ENCODE measurements around the gene CMTM4.

The CMTM4 gene

DNA sequence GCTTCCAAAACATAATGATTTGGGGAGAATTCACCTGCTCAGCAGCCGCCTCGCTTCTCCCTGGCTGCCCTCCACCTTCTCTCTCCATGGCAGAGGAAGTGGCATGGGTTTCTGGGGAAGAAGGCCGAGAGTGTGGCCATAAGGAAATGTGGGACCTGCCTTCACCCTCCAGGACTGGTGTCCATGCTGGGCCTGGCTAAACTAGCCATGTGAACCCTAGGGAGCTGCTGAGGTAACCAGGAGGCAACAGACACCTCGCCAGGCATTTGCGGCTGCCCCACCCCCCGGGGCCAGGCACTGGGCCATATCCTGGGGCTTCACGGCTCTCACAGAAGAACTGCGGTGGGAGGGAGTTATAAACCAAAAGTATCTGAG, 9.9 kb upstream of the CMTM4 start:
- Histone ChIP-seq H3K27me3 (ENCODE audit: control insufficient read depth in 1 of 2, insufficient read depth in 2 of 2, low read length in 2 of 2) (no peaks in the 10 kb centered on the region), H3K27ac (ENCODE audit: low read depth, low read length) (peak overlapping the region; percentile 53), H3K9ac (ENCODE audit: low read depth in 1 of 2, low read length in 2 of 2) (no peak overlapping the region), H3K36me3 (ENCODE audit: control insufficient read depth in 1 of 2, insufficient read depth in 2 of 2, low read length in 2 of 2) (no peaks in the 10 kb centered on the region), H3K9me3 (ENCODE audit: control insufficient read depth in 1 of 2, low read length in 2 of 2) (no peaks in the 10 kb centered on the region), H3K4me1 (ENCODE audit: control insufficient read depth in 1 of 2, insufficient read depth in 2 of 2, low read length in 2 of 2) (peaks cover 7 to 12% of the 10 kb centered on the region in 2 donors), H3K4me3 (ENCODE audit: low read depth in 1 of 2, low read length in 2 of 2) (peak overlapping the region in 1 of 2 donors; percentile 3)

DNA sequence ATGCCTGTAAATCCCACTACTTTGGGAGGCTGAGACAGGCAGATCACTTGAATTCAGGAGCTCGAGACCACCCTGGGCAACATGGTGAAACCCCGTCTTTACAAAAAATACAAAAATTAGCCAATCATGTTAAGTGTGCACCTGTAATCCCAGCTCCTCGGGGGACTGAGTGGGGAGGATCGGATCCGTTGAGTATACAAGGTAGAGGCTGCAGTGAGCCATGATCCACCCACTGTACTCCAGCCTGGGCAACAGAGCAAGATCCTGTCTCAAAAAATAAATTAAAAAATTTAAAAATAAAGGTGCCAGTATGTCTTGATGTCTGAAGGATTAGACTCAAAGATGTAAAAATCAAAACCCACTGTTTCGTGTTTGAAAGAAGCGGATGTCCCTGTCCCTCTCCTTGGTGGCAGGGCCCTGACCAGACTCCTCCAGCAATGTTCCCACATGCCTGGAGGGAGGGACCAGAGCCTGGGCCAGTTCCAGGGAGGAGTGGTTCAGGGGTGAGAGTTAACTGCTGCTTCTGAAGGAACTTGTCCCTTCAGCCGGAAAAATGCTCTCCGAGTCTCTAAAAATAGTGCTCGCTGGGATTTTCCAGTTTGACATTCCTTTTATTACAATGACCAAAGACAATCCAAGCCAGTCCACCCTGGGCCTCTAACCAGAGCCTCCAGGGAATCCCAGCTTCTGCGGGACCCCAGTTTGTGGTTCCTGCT, 9.4 kb upstream of the CMTM4 start:
- Histone ChIP-seq H3K4me3 (ENCODE audit: low read depth in 1 of 2, low read length in 2 of 2) (peak overlapping the region in 1 of 2 donors; percentile 3), H3K9me3 (ENCODE audit: control insufficient read depth in 1 of 2, low read length in 2 of 2) (no peaks in the 10 kb centered on the region), H3K27ac (ENCODE audit: low read depth, low read length) (no peak overlapping the region), H3K4me1 (ENCODE audit: control insufficient read depth in 1 of 2, insufficient read depth in 2 of 2, low read length in 2 of 2) (peaks cover 7 to 12% of the 10 kb centered on the region in 2 donors), H3K36me3 (ENCODE audit: control insufficient read depth in 1 of 2, insufficient read depth in 2 of 2, low read length in 2 of 2) (no peaks in the 10 kb centered on the region), H3K9ac (ENCODE audit: low read depth in 1 of 2, low read length in 2 of 2) (no peak overlapping the region), H3K27me3 (ENCODE audit: control insufficient read depth in 1 of 2, insufficient read depth in 2 of 2, low read length in 2 of 2) (no peaks in the 10 kb centered on the region)

DNA sequence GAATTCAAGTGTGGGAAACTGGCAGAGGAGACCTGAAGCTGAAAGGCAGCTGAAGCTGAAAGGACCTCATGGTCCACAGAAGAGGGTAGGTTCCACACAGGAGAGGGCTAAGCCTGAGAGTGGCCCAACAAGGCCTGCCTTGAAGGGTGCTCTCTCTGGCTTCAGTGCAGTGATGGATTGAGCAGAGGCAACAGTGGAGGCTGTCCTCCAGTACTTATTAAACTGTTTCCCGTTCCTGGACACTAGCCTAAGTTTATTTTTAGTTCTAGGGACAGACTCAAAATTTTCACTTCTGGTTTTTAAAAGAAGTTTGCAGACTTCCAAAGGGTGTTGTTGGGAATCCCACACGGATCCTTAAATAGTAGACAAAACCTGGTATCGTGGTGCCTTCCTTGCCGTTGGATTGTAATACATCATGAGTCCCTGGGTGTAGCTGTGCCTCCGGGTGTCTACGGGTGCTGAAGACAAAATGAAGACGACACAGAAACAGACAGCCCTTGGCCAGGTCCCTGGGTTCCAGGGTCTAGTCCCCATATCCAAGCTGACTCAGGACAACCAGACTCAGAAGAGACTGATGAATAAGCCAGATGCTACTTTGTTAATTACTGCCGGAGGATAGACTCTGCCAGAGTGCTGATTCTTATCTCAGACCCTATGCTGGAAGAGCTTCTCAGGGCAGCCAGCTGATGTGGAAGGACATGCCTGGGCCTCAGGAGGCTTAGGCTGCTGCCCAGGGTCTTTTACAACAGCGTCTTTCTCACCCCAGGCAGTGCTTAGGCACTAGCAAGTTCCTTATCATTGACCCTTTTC, 7.1 kb upstream of the CMTM4 start:
- no peak overlapping the region for H3K27ac ChIP-seq (ENCODE audit: low read depth, low read length)
- H3K9me3 ChIP-seq (ENCODE audit: control insufficient read depth in 1 of 2, low read length in 2 of 2): no peaks in the 10 kb centered on the region
- H3K27me3 ChIP-seq (ENCODE audit: control insufficient read depth in 1 of 2, insufficient read depth in 2 of 2, low read length in 2 of 2): no peaks in the 10 kb centered on the region
- H3K36me3 ChIP-seq (ENCODE audit: control insufficient read depth in 1 of 2, insufficient read depth in 2 of 2, low read length in 2 of 2): no peaks in the 10 kb centered on the region
- peaks cover 7 to 12% of the 10 kb centered on the region in 2 donors for H3K4me1 ChIP-seq (ENCODE audit: control insufficient read depth in 1 of 2, insufficient read depth in 2 of 2, low read length in 2 of 2)
- no peak overlapping the region for H3K9ac ChIP-seq (ENCODE audit: low read depth in 1 of 2, low read length in 2 of 2)
- H3K4me3 ChIP-seq (ENCODE audit: low read depth in 1 of 2, low read length in 2 of 2): no peak overlapping the region

DNA sequence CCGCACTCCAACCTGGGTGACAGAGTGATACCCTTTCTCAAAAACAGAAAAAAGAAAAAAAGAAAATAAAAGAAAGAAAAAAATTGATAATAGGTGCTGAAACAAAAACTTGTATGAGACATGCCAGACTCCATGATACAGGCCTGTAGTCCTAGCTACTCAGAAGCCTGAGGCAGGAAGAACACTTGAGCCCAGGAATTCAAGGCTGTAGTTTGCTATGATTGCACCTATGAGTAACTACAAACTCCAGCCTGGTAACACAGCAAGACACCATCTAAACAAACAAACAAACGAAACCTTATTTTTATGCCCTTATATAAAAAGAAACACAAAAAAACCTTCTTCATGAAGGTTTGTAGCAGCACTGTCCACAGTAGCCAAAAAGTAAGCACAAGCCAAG, 5.0 kb upstream of the CMTM4 start:
- Histone ChIP-seq H3K9ac (ENCODE audit: low read depth in 1 of 2, low read length in 2 of 2) (no peak overlapping the region), H3K4me3 (ENCODE audit: low read depth in 1 of 2, low read length in 2 of 2) (no peak overlapping the region), H3K27me3 (ENCODE audit: control insufficient read depth in 1 of 2, insufficient read depth in 2 of 2, low read length in 2 of 2) (no peaks in the 10 kb centered on the region), H3K27ac (ENCODE audit: low read depth, low read length) (no peak overlapping the region), H3K9me3 (ENCODE audit: control insufficient read depth in 1 of 2, low read length in 2 of 2) (no peaks in the 10 kb centered on the region), H3K36me3 (ENCODE audit: control insufficient read depth in 1 of 2, insufficient read depth in 2 of 2, low read length in 2 of 2) (no peaks in the 10 kb centered on the region), H3K4me1 (ENCODE audit: control insufficient read depth in 1 of 2, insufficient read depth in 2 of 2, low read length in 2 of 2) (peaks cover 5 to 13% of the 10 kb centered on the region in 2 donors)

DNA sequence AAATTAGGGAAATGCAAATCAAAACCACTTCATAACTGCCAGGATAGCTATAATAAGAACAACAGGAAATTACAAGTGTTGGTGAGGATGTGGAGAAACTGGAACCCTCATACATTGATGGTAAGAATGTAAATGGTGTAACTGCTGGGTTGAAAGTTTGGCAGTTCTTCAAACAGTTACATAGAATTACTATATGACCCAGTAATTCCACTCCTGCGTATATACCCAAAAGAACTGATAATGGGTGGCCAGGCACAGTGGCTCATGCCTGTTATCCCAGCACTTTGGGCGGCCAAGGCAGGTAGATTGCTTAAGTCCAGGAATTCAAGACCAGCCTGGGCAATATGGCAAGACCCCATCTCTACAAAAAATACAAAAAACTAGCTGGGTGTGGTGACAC, 4.5 kb upstream of the CMTM4 start:
- H3K9ac ChIP-seq (ENCODE audit: low read depth in 1 of 2, low read length in 2 of 2): no peak overlapping the region
- no peak overlapping the region for H3K27ac ChIP-seq (ENCODE audit: low read depth, low read length)
- no peaks in the 10 kb centered on the region for H3K36me3 ChIP-seq (ENCODE audit: control insufficient read depth in 1 of 2, insufficient read depth in 2 of 2, low read length in 2 of 2)
- peaks cover under 1 to 9% of the 10 kb centered on the region in 2 donors for H3K4me1 ChIP-seq (ENCODE audit: control insufficient read depth in 1 of 2, insufficient read depth in 2 of 2, low read length in 2 of 2)
- no peak overlapping the region for H3K4me3 ChIP-seq (ENCODE audit: low read depth in 1 of 2, low read length in 2 of 2)
- no peaks in the 10 kb centered on the region for H3K27me3 ChIP-seq (ENCODE audit: control insufficient read depth in 1 of 2, insufficient read depth in 2 of 2, low read length in 2 of 2)
- H3K9me3 ChIP-seq (ENCODE audit: control insufficient read depth in 1 of 2, low read length in 2 of 2): no peaks in the 10 kb centered on the region

DNA sequence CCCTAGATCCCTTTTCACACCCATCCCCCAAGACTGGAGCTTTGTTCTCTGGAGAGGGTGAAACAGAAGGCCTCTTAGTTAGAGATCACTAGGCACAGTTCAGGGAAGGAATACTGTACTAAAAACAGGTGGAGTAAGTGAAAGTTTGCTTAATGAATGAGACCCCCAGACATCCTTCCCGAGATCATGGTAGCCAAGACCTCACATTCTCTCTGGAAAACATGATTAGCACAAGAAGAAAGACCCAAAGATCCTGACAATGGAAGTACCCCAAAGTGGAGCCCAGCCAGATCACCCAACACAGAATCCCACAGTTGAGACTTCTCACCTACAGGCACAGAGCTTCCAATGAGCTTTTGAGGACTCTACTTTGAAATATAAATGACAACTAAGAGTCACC, 3.4 kb upstream of the CMTM4 start:
- Histone ChIP-seq H3K9me3 (ENCODE audit: control insufficient read depth in 1 of 2, low read length in 2 of 2) (no peaks in the 10 kb centered on the region), H3K27ac (ENCODE audit: low read depth, low read length) (no peak overlapping the region)

DNA sequence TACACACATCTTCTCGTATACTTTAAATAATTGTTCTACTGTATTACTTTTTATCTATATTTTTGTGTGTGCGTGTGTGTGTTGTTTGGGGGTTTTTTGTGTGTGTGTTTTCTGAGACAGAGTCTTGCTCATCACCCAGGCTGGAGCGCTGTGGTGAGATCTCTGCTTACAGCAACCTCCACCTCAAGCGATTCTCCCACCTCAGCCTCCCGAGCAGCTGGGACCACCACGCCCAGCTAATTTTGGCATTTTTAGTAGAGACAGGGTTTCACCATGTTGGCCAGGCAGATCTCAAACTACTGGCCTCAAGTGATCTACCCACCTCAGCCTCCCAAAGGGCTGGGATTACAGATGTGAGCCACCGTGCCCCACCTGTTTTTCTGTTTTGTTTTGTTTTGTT, 1.5 kb upstream of the CMTM4 start:
- Histone ChIP-seq H3K4me1 (ENCODE audit: control insufficient read depth in 1 of 2, insufficient read depth in 2 of 2, low read length in 2 of 2) (peaks cover 13 to 16% of the 10 kb centered on the region in 2 donors), H3K4me3 (ENCODE audit: low read depth in 1 of 2, low read length in 2 of 2) (no peak overlapping the region), H3K9ac (ENCODE audit: low read depth in 1 of 2, low read length in 2 of 2) (no peak overlapping the region)

More for the DNA sequence above, 3.4 kb upstream of the CMTM4 start:
- Histone ChIP-seq H3K4me1 (ENCODE audit: control insufficient read depth in 1 of 2, insufficient read depth in 2 of 2, low read length in 2 of 2) (peaks cover 9 to 15% of the 10 kb centered on the region in 2 donors), H3K36me3 (ENCODE audit: control insufficient read depth in 1 of 2, insufficient read depth in 2 of 2, low read length in 2 of 2) (no peaks in the 10 kb centered on the region), H3K9ac (ENCODE audit: low read depth in 1 of 2, low read length in 2 of 2) (no peak overlapping the region), H3K27me3 (ENCODE audit: control insufficient read depth in 1 of 2, insufficient read depth in 2 of 2, low read length in 2 of 2) (no peaks in the 10 kb centered on the region), H3K4me3 (ENCODE audit: low read depth in 1 of 2, low read length in 2 of 2) (no peak overlapping the region)

DNA sequence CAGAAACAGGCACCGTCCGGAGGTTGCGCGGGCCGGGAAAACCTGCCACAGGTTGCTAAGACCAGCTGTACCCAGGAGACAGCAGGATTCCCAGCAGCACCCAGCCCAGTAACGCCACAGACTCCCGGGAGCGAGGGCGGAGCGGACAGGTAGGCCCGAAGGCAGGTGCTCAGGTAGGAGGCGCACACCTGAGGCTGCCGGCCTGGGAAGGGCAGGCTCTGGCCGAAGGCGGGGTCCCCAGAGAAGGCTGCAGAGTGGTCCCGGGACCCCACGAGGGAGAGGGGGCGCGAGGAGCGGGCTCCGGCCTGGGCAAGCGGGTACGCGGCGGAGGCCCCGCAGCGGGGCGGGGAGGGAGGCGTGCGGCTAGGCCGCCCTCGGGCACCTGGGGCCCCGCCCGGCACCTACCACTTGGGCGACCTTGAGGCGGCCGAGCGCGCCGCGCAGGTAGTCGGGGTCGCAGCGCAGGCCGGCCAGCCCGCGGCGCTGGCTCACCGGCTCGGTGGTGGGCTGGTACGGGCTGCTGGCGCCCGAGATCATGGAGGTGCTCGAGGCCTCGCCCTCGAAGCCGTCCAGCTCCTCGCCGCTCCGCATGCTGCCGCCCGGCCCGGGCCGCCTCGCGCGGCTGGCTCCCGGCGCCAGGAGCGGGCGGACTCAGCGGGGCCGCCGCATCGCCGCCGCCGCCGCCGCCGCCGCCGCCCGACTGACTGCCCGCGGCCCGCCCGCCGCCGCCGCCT, 441 bp downstream of the CMTM4 start:
- H3K27ac ChIP-seq (ENCODE audit: low read depth, low read length): peak overlapping the region; percentile 72
- peak overlapping the region; percentile 58 to 84 for H3K9ac ChIP-seq (ENCODE audit: low read depth in 1 of 2, low read length in 2 of 2)
- H3K27me3 ChIP-seq (ENCODE audit: control insufficient read depth in 1 of 2, insufficient read depth in 2 of 2, low read length in 2 of 2): no peaks in the 10 kb centered on the region
- no peaks in the 10 kb centered on the region for H3K36me3 ChIP-seq (ENCODE audit: control insufficient read depth in 1 of 2, insufficient read depth in 2 of 2, low read length in 2 of 2)
- peaks cover 20 to 23% of the 10 kb centered on the region in 2 donors for H3K4me1 ChIP-seq (ENCODE audit: control insufficient read depth in 1 of 2, insufficient read depth in 2 of 2, low read length in 2 of 2)
- H3K4me3 ChIP-seq (ENCODE audit: low read depth in 1 of 2, low read length in 2 of 2): peak overlapping the region; percentile 77 to 78
- no peaks in the 10 kb centered on the region for H3K9me3 ChIP-seq (ENCODE audit: control insufficient read depth in 1 of 2, low read length in 2 of 2)

More for the DNA sequence above, 1.5 kb upstream of the CMTM4 start:
- H3K27ac ChIP-seq (ENCODE audit: low read depth, low read length): no peak overlapping the region
- no peaks in the 10 kb centered on the region for H3K9me3 ChIP-seq (ENCODE audit: control insufficient read depth in 1 of 2, low read length in 2 of 2)
- no peaks in the 10 kb centered on the region for H3K36me3 ChIP-seq (ENCODE audit: control insufficient read depth in 1 of 2, insufficient read depth in 2 of 2, low read length in 2 of 2)
- H3K27me3 ChIP-seq (ENCODE audit: control insufficient read depth in 1 of 2, insufficient read depth in 2 of 2, low read length in 2 of 2): no peaks in the 10 kb centered on the region

DNA sequence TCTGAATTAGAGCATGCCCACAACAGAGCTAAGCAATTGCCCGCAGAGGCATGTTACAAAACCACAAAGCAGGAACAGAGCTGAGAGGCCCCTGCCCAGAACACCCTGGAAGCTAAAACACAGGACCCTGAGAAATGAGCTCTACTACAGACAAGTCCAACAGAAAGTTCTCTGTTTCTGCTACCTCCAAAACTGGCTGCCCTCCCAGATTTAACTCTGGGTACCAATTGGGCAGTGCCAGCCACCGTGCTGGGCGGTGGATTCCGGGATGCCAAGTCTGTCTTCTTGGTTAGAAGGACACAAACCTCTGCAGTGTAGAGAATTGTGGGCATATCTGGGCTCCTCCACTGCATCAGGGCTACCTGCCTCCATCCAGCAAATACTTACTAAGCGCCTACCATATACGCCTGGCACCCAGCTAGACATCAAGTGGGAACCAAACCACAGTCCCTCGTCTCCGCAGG, 1.0 kb downstream of the CMTM4 start:
- H3K4me3 ChIP-seq (ENCODE audit: low read depth in 1 of 2, low read length in 2 of 2): peak overlapping the region; percentile 77 to 78
- peak overlapping the region; percentile 58 to 84 for H3K9ac ChIP-seq (ENCODE audit: low read depth in 1 of 2, low read length in 2 of 2)
- H3K27ac ChIP-seq (ENCODE audit: low read depth, low read length): no peak overlapping the region
- no peaks in the 10 kb centered on the region for H3K27me3 ChIP-seq (ENCODE audit: control insufficient read depth in 1 of 2, insufficient read depth in 2 of 2, low read length in 2 of 2)
- no peaks in the 10 kb centered on the region for H3K36me3 ChIP-seq (ENCODE audit: control insufficient read depth in 1 of 2, insufficient read depth in 2 of 2, low read length in 2 of 2)
- H3K9me3 ChIP-seq (ENCODE audit: control insufficient read depth in 1 of 2, low read length in 2 of 2): no peaks in the 10 kb centered on the region
- H3K4me1 ChIP-seq (ENCODE audit: control insufficient read depth in 1 of 2, insufficient read depth in 2 of 2, low read length in 2 of 2): peaks cover 20 to 26% of the 10 kb centered on the region in 2 donors

DNA sequence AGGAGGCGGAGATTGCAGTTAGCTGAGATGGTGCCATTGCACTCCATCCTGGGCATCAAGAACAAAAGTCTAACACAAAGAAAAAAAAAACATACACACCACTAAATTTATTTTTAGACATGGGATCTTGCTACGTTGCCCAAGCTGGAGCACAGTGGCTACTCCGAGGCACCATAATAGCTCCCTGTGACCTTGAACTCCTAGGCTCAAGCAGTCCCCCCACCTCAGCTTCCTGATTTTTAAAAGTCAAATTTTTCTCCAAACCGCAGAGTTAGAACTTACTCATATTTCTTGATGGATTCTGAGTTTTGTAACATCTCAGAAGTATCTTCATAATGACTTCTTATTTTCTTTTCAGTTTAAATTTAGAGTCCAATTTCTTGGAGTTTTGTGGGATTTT, 3.4 kb downstream of the CMTM4 start:
- H3K27me3 ChIP-seq (ENCODE audit: control insufficient read depth in 1 of 2, insufficient read depth in 2 of 2, low read length in 2 of 2): no peaks in the 10 kb centered on the region
- H3K27ac ChIP-seq (ENCODE audit: low read depth, low read length): no peak overlapping the region
- H3K4me1 ChIP-seq (ENCODE audit: control insufficient read depth in 1 of 2, insufficient read depth in 2 of 2, low read length in 2 of 2): peaks cover 26 to 29% of the 10 kb centered on the region in 2 donors
- H3K4me3 ChIP-seq (ENCODE audit: low read depth in 1 of 2, low read length in 2 of 2): no peak overlapping the region
- H3K36me3 ChIP-seq (ENCODE audit: control insufficient read depth in 1 of 2, insufficient read depth in 2 of 2, low read length in 2 of 2): no peaks in the 10 kb centered on the region
- H3K9me3 ChIP-seq (ENCODE audit: control insufficient read depth in 1 of 2, low read length in 2 of 2): no peaks in the 10 kb centered on the region
- no peak overlapping the region for H3K9ac ChIP-seq (ENCODE audit: low read depth in 1 of 2, low read length in 2 of 2)
